Effector memory CD4-positive, alpha-beta T cell (primary cell): ENCODE results near the gene HNRNPA1L2.
"Not testable (repeated sequence)": the region's sequence is repeated elsewhere in the genome, so short reads cannot be mapped to it uniquely, and the experiment has no call there.

Experiments used
- DNase-seq, 3 donors: peaks; one replicate each; pipeline ENCODE4 v3.0.0-alpha.2; 2020
- H3K27ac ChIP-seq: 2 replicates; pipeline ENCODE4 v1.7.0; 2013; ENCODE audit warnings: mild to moderate bottlenecking, low read length, moderate library complexity; ENCODE audit not compliant: insufficient read depth, poor library complexity, severe bottlenecking
- H3K27me3 ChIP-seq: replicated peaks from 2 replicates; pipeline ENCODE4 v1.7.0; 2013; ENCODE audit warnings: mild to moderate bottlenecking, low read length; ENCODE audit not compliant: insufficient read depth, control insufficient read depth, poor library complexity, severe bottlenecking
- H3K36me3 ChIP-seq: 2 replicates; pipeline ENCODE4 v1.7.0; 2013; ENCODE audit warnings: mild to moderate bottlenecking, low read length, moderate library complexity; ENCODE audit not compliant: control insufficient read depth, insufficient read depth
- H3K4me1 ChIP-seq: 2 replicates; pipeline ENCODE4 v1.7.0; 2013; ENCODE audit warnings: low read length, mild to moderate bottlenecking; ENCODE audit not compliant: control insufficient read depth, insufficient read depth, poor library complexity, severe bottlenecking
- H3K4me3 ChIP-seq: 2 replicates; pipeline ENCODE4 v1.7.0; 2013; ENCODE audit warnings: low read length, low read depth, mild to moderate bottlenecking; ENCODE audit not compliant: insufficient read depth, poor library complexity, severe bottlenecking
- H3K9me3 ChIP-seq: 2 replicates; pipeline ENCODE4 v1.7.0; 2013; ENCODE audit warnings: mild to moderate bottlenecking, low read length, moderate library complexity; ENCODE audit not compliant: control insufficient read depth

The HNRNPA1L2 gene

DNA sequence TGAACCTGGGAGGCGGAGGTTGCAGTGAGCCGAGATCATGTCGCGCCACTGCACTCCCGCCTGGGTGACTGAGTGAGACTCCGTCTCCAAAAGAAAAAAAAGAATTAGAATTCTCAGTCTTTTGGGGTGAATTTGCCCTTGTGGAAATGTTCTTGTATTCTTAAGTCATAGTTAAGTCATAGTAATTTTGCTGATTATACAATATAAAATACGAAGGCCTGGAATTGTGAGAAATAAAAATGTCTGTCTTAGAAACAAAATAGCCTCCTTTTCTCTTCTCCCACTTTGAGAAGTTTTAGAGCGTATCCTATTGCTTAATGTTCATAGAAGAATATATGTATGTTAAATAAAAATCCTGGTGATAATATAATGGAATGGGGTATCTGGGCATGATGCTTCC, 28.5 kb downstream of the HNRNPA1L2 start:
- peaks cover 35% of the 10 kb centered on the region for H3K36me3 ChIP-seq
- no peaks in the 10 kb centered on the region for H3K4me1 ChIP-seq
- DNase-seq = no peak

DNA sequence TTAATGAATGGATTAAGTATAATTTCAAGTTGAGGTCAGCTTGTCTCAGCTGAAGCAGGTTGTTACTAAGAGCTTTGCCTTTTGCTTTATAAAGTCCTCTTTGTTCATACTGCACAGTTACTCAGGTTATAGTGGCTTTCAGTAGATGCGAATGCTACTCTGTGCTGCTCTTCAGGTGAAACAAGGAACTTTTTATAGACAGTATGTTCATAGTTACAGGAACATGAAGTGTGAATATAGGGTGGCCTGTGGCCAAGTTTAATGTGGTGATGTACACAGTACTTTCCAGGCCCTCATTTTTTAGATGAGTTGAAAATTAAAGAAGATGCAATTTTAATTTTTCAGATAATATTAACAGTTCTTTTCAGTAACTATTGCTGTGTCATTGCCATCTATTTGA, 31.2 kb downstream of the HNRNPA1L2 start:
- no peaks in the 10 kb centered on the region for H3K27me3 ChIP-seq
- peaks cover 25% of the 10 kb centered on the region for H3K36me3 ChIP-seq
- no peaks in the 10 kb centered on the region for H3K9me3 ChIP-seq
- H3K27ac ChIP-seq = no peak overlapping the region
- no peaks in the 10 kb centered on the region for H3K4me1 ChIP-seq
- DNase-seq = no peak
- H3K4me3 ChIP-seq = no peak overlapping the region

More for the DNA sequence above, 28.5 kb downstream of the HNRNPA1L2 start:
- Histone ChIP-seq H3K27ac (no peak overlapping the region), H3K27me3 (no peaks in the 10 kb centered on the region), H3K9me3 (no peaks in the 10 kb centered on the region), H3K4me3 (no peak overlapping the region)

- no peak overlapping the region for H3K4me3 ChIP-seq
- peaks cover 42% of the 10 kb centered on the region for H3K36me3 ChIP-seq
Measured at GRCh38 chr13:52677823-52678222, 35.6 kb downstream of the HNRNPA1L2 start.

DNA sequence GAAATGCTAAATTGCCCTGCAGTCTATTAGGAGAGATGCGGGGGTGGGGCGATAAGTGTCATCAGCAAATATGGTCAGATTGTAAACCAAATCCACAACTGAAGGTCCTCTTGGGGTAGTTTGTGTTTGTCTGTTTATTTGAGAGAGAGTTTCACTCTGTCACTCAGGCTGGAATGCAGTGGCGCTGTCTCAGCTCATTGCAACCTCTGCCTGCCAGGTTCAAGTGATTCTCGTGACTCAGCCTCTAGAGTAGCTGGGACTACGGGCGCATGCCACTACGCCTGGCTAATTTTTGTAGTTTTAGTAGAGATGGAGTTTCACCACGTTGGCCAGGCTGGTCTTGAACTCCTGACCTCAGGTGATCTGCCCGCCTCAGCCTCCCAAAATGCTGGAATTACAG, 43.6 kb downstream of the HNRNPA1L2 start:
- H3K4me1 ChIP-seq, H3K27me3 ChIP-seq, H3K27ac ChIP-seq, H3K9me3 ChIP-seq, H3K4me3 ChIP-seq, DNase-seq: not testable (repeated sequence)
- peaks cover 26% of the 10 kb centered on the region for H3K36me3 ChIP-seq

More at GRCh38 chr13:52677823-52678222, 35.6 kb downstream of the HNRNPA1L2 start:
- Histone ChIP-seq H3K9me3 (no peaks in the 10 kb centered on the region), H3K4me1 (no peaks in the 10 kb centered on the region), H3K27me3 (no peaks in the 10 kb centered on the region), H3K27ac (no peak overlapping the region)
- DNase-seq = no peak

- no peak for DNase-seq
- H3K4me3 ChIP-seq = no peak overlapping the region
- no peaks in the 10 kb centered on the region for H3K4me1 ChIP-seq
- no peaks in the 10 kb centered on the region for H3K27me3 ChIP-seq
- H3K9me3 ChIP-seq = no peaks in the 10 kb centered on the region
- peaks cover 22% of the 10 kb centered on the region for H3K36me3 ChIP-seq
- H3K27ac ChIP-seq = no peak overlapping the region
Measured at GRCh38 chr13:52686376-52686775, 44.1 kb downstream of the HNRNPA1L2 start.
